ENCODE results near the gene GULP1. TPM values are rescaled to one million over a fixed set of nuclear protein-coding genes. Genes with fewer than 3 reads are reported as not detected.

The GULP1 gene
- total and polyA plus RNA-seq, 7 donors = 3.5 to 56.1 (median 50.9) TPM

DNA sequence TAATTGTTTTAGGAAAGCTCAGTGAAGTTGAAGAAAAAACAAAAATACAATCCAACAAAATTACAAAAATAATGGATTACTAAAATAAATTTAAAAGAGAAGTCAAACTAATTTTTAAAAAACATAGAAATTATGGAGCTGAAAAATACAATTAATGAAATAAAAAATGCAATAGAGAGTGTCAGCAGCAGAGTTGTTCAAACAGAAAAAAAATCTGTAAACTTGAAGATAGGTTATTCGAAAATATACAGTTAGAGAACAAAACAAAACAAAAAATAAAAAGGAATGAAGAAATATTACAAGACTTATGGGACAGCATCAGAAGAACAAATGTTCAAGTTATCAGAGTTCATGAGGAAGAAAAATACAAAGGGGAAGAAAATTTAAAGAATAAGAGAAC is 114.7 kb downstream of the GULP1 start:
- TF ChIP-seq CTCF (IDR thresholded peaks at IDR 0.05) (no peak), EP300 (IDR thresholded peaks at IDR 0.05) (no peak), POLR2AphosphoS5 (IDR thresholded peaks at IDR 0.05) (no peak), POLR2A (IDR thresholded peaks at IDR 0.05) (no peak)
- H3K27ac ChIP-seq = no peak overlapping the region
- H3K4me1 ChIP-seq = no peaks in the 10 kb centered on the region
- no peaks in the 10 kb centered on the region for H3K27me3 ChIP-seq
- intact Hi-C loops (cut with DNase I) = no loop called here
- no peaks in the 10 kb centered on the region for H3K36me3 ChIP-seq
- WGBS, 2 donors = 75 to 94% methylated on average over 1 of the region's 1 CpG
- no peak overlapping the region for H3K4me3 ChIP-seq
- H3K9me3 ChIP-seq = peaks cover 0 to 2% (median 0%) of the 10 kb centered on the region in 4 donors
- no peak for DNase-seq

- WGBS, 2 donors = 61 to 80% methylated on average over 5 of the region's 5 CpGs
- no peak for DNase-seq
These were observed 119.0 kb downstream of the GULP1 start for GRCh38 chr2:188410504-188411235.

DNA sequence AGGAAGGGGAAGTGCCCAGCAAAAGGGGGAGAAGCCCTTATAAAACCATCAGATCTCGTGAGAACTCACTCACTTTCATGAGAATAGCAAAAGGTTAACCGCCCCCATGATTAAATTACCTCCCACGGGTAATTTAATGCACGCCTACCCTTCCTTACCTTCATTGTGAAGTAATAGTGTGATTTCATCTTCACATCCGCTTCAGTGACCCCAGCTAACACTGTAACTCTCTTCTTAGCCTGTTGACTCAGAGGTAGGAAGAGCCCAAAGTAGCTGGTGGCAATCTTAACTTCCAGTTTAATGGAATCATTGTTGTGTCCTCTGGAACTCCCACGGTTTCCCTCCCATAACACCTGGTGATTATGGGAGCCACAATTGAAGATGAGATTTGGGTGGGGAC is 120.5 kb downstream of the GULP1 start:
- no peak for DNase-seq
- Histone ChIP-seq H3K4me1 (peaks cover 0 to 13% (median 5%) of the 10 kb centered on the region in 4 donors), H3K27me3 (no peaks in the 10 kb centered on the region), H3K27ac (no peak overlapping the region), H3K4me3 (no peak overlapping the region), H3K9me3 (no peaks in the 10 kb centered on the region), H3K36me3 (no peaks in the 10 kb centered on the region)
- intact Hi-C loops (cut with DNase I) = no loop called here
- 80 to 88% methylated on average over 6 of the region's 6 CpGs for WGBS, 2 donors
- TF ChIP-seq CTCF (IDR thresholded peaks at IDR 0.05) = no peak
- TF ChIP-seq POLR2AphosphoS5 (IDR thresholded peaks at IDR 0.05) = no peak
- TF ChIP-seq POLR2A (IDR thresholded peaks at IDR 0.05) = no peak

More at GRCh38 chr2:188410504-188411235, 119.0 kb downstream of the GULP1 start:
- no peak overlapping the region for H3K27ac ChIP-seq
- TF ChIP-seq CTCF (IDR thresholded peaks at IDR 0.05) (no peak), EP300 (IDR thresholded peaks at IDR 0.05) (no peak), POLR2A (IDR thresholded peaks at IDR 0.05) (no peak), POLR2AphosphoS5 (IDR thresholded peaks at IDR 0.05) (no peak)
- no peaks in the 10 kb centered on the region for H3K27me3 ChIP-seq
- peaks cover 0 to 2% (median 0%) of the 10 kb centered on the region in 4 donors for H3K9me3 ChIP-seq
- H3K4me3 ChIP-seq = no peak overlapping the region
- no peaks in the 10 kb centered on the region for H3K36me3 ChIP-seq
- intact Hi-C loops (cut with DNase I) = no loop called here
- peaks cover 0 to 13% (median 5%) of the 10 kb centered on the region in 4 donors for H3K4me1 ChIP-seq

GRCh38 chr2:188414411-188414810 is 122.7 kb downstream of the GULP1 start:
- intact Hi-C loops (cut with DNase I) = no loop called here
- no peak for DNase-seq
- Histone ChIP-seq H3K36me3 (no peaks in the 10 kb centered on the region), H3K4me1 (peaks cover 0 to 13% (median 5%) of the 10 kb centered on the region in 4 donors), H3K4me3 (no peak overlapping the region), H3K9me3 (no peaks in the 10 kb centered on the region), H3K27ac (no peak overlapping the region), H3K27me3 (no peaks in the 10 kb centered on the region)
- TF ChIP-seq POLR2A (IDR thresholded peaks at IDR 0.05) (no peak), POLR2AphosphoS5 (IDR thresholded peaks at IDR 0.05) (no peak), EP300 (IDR thresholded peaks at IDR 0.05) (no peak), CTCF (IDR thresholded peaks at IDR 0.05) (no peak)
- 64 to 71% methylated on average over 2 of the region's 2 CpGs for WGBS, 2 donors
